Neural cell (in vitro differentiated cells): ENCODE results near the gene BMAL1.

Experiments
- POLR2AphosphoS5 ChIP-seq: IDR thresholded peaks from 2 replicates; pipeline ENCODE4 v1.6.1; 2012
- RAD21 ChIP-seq: fragments of 450-650 bp; conservative IDR thresholded peaks from 2 replicates; pipeline ENCODE4 v1.6.1; 2014; ENCODE audit warnings: antibody characterized with exemption, mild to moderate bottlenecking, moderate library complexity
- SMC3 ChIP-seq: fragments of 450-650 bp; conservative IDR thresholded peaks from 2 replicates; pipeline ENCODE4 v1.6.1; 2014; ENCODE audit warnings: antibody characterized with exemption, mild to moderate bottlenecking, moderate library complexity; ENCODE audit not compliant: poor library complexity
- TAF1 ChIP-seq: IDR thresholded peaks from 2 replicates; pipeline ENCODE4 v1.6.1; 2012; ENCODE audit warnings: low read depth
- TF ChIP-seq, protein P1 (sequence below): fragments of 450-650 bp; IDR thresholded peaks from 2 replicates; pipeline ENCODE4 v1.5.1; 2014; ENCODE audit warnings: antibody characterized with exemption, mild to moderate bottlenecking, moderate library complexity; ENCODE audit not compliant: poor library complexity, severe bottlenecking

DNA sequence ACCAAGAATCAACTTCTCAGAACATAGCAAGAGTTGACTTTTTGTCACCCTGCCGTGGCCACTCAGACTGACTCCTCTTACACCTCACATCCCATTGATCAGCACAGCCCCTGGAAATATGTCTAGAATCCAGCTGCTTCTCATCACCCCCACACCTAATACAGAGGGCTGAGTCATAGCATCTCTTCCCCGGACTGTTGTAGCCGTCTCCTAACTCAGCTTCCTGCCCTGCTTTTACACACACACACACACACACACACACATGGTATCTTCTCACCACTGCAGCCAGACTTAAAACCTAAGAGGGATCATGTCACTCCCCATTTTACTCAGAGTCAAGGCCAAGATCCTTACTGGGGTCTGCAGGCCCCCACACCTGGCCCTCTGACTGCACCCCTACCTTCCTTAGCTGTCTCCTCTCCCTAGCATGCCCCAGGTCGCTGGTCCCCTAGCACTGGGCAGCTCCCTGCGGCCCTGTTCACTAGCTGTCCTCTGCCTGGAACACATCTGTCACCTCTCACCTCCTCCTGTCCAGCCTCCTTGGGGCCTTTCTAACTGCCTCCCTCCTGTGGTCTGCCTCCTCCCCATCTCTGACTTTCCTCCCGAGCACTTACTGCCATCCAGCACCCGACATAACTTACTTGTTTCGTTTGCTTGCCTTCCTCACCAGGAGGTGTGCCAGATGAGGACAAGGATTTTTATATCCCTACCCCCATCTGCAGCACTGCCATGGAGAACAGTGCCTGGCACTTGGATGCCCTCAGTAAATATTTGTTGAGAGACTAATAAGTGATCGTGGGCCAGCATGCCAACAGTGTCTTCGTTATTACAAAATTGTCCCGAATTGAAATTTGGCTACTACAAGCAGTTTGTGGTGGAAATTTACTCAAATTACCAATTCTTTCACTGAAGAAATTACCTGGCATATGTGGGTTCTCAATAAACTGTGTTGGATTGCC is 61.9 kb downstream of the BMAL1 start:
- TF ChIP-seq TAF1, result no peak
- TF ChIP-seq RAD21, result no peak
- TF ChIP-seq, protein P1, sequence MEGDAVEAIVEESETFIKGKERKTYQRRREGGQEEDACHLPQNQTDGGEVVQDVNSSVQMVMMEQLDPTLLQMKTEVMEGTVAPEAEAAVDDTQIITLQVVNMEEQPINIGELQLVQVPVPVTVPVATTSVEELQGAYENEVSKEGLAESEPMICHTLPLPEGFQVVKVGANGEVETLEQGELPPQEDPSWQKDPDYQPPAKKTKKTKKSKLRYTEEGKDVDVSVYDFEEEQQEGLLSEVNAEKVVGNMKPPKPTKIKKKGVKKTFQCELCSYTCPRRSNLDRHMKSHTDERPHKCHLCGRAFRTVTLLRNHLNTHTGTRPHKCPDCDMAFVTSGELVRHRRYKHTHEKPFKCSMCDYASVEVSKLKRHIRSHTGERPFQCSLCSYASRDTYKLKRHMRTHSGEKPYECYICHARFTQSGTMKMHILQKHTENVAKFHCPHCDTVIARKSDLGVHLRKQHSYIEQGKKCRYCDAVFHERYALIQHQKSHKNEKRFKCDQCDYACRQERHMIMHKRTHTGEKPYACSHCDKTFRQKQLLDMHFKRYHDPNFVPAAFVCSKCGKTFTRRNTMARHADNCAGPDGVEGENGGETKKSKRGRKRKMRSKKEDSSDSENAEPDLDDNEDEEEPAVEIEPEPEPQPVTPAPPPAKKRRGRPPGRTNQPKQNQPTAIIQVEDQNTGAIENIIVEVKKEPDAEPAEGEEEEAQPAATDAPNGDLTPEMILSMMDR, result no peak
- no peak for TF ChIP-seq POLR2AphosphoS5
- TF ChIP-seq SMC3, result no peak
